H1 (cell line): Measurements from ENCODE around the gene PLPPR2. TPM values are rescaled to one million over a fixed set of nuclear protein-coding genes. Genes with fewer than 3 reads are reported as not detected.

ENCODE experiments used
- CTCF ChIA-PET: fragments of 300-600 bp; sonication (Branson Sonifier 250); formaldehyde crosslinking; loops from one replicate; lab custom pipeline; 2021; ENCODE audit not compliant: partially characterized antibody; lab: Charles Lee
- POLR2A ChIA-PET: fragments of 300-600 bp; sonication (Branson Sonifier 250); formaldehyde crosslinking; loops from one replicate; lab custom pipeline; 2021; ENCODE audit warnings: inconsistent platforms; ENCODE audit not compliant: partially characterized antibody; lab: Charles Lee
- DNase-seq, 2 experiments: peaks; one replicate each; pipeline versions ENCODE4 v3.0.0 to v3.0.0-alpha.2; 2010 to 2022; ENCODE audit warnings: low spot score in 2 of 2, low read depth in 1 of 2, mixed read lengths in 1 of 2
- FAIRE-seq: peaks from 2 replicates; lab custom pipeline; 2011; peaks lifted over from hg19 to GRCh38; lab: Jason Lieb, UNC
- H2AFZ ChIP-seq: 2 replicates; pipeline ENCODE4 v1.8.1; 2012; ENCODE audit warnings: low read length, inconsistent platforms
- H2AK5ac ChIP-seq: 2 replicates; pipeline ENCODE4 v1.6.1; 2013; ENCODE audit warnings: low read depth, low read length
- H2BK120ac ChIP-seq: replicated peaks from 2 replicates; pipeline ENCODE3; 2013; ENCODE audit warnings: low read depth, low read length, inconsistent platforms
- H2BK12ac ChIP-seq: 2 replicates; pipeline ENCODE4 v1.6.1; 2013; ENCODE audit warnings: low read depth, low read length
- H2BK15ac ChIP-seq: 2 replicates; pipeline ENCODE4 v1.6.1; 2013; ENCODE audit warnings: low read length
- H2BK20ac ChIP-seq: 2 replicates; pipeline ENCODE4 v1.6.1; 2013; ENCODE audit warnings: low read length
- H2BK5ac ChIP-seq: 2 replicates; pipeline ENCODE4 v1.6.1; 2013; ENCODE audit warnings: low read depth, low read length
- H3K14ac ChIP-seq: 2 replicates; pipeline ENCODE4 v1.6.1; 2013; ENCODE audit warnings: inconsistent platforms; ENCODE audit not compliant: insufficient read length
- H3K18ac ChIP-seq: 2 replicates; pipeline ENCODE4 v1.6.1; 2013; ENCODE audit warnings: low read length; ENCODE audit errors: extremely low read depth
- H3K23ac ChIP-seq: 2 replicates; pipeline ENCODE4 v1.6.1; 2013; ENCODE audit warnings: inconsistent platforms; ENCODE audit not compliant: insufficient read length
- H3K23me2 ChIP-seq: 2 replicates; pipeline ENCODE4 v1.6.1; 2013; ENCODE audit warnings: low read depth, low read length
- H3K27ac ChIP-seq: 2 replicates; pipeline ENCODE4 v1.6.1; 2011; ENCODE audit warnings: low read depth, low read length, inconsistent platforms
- H3K27me3 ChIP-seq, 4 experiments: replicated peaks in 1 of 4; 1 replicate in 1 of 4; 2 replicates in 3 of 4; pipeline versions ENCODE4 v1.6.1 to v1.8.1; 2011 to 2013; ENCODE audit warnings: low read length in 3 of 4, mild to moderate bottlenecking in 3 of 4, inconsistent platforms in 2 of 4, mixed read lengths in 2 of 4, moderate library complexity in 1 of 4; ENCODE audit not compliant: control insufficient read depth in 3 of 4, insufficient read depth in 3 of 4; ENCODE audit errors: extremely low read depth in 1 of 4
- H3K36me3 ChIP-seq, 4 experiments: 2 replicates each; pipeline versions ENCODE4 v1.6.1 to v1.8.1; 2011 to 2013; ENCODE audit warnings: mild to moderate bottlenecking in 4 of 4, low read length in 3 of 4, moderate library complexity in 2 of 4, control low read depth in 1 of 4, inconsistent platforms in 1 of 4; ENCODE audit not compliant: insufficient read depth in 4 of 4, control insufficient read depth in 2 of 4
- H3K4ac ChIP-seq: replicated peaks from 2 replicates; pipeline ENCODE3; 2013; ENCODE audit warnings: low read length, low read depth, mixed read lengths, inconsistent platforms; ENCODE audit not compliant: insufficient read length
- H3K4me1 ChIP-seq, 4 experiments: replicated peaks in 1 of 4; 1 replicate in 1 of 4; 2 replicates in 3 of 4; pipeline versions ENCODE4 v1.6.1 to v1.8.1; 2011 to 2013; ENCODE audit warnings: low read length in 3 of 4, inconsistent platforms in 2 of 4, mixed read lengths in 1 of 4; ENCODE audit not compliant: insufficient read depth in 4 of 4, control insufficient read depth in 3 of 4
- H3K4me2 ChIP-seq, 2 experiments: 2 replicates each; pipeline versions ENCODE4 v1.6.1 to v1.8.1; 2011 to 2013; ENCODE audit warnings: low read depth in 2 of 2, low read length in 2 of 2, control low read depth in 1 of 2, inconsistent platforms in 1 of 2, mild to moderate bottlenecking in 1 of 2; ENCODE audit not compliant: insufficient read depth in 1 of 2
- H3K4me3 ChIP-seq, 4 experiments: fragments of 200-600, 300-600 bp in 1 of 4; sonication (generic), shearing (Covaris generic), sonication (Bioruptor Twin) in 1 of 4; 2 replicates each; pipeline versions ENCODE4 v1.5.1 to v1.8.1; 2011 to 2016; ENCODE audit warnings: low read length in 4 of 4, low read depth in 3 of 4, control low read depth in 2 of 4, inconsistent platforms in 2 of 4, mild to moderate bottlenecking in 2 of 4, mixed read lengths in 1 of 4, moderate library complexity in 1 of 4; ENCODE audit not compliant: insufficient read depth in 2 of 4; ENCODE audit errors: extremely low read depth in 1 of 4
- H3K56ac ChIP-seq: replicated peaks from 2 replicates; pipeline ENCODE3; 2013; ENCODE audit warnings: low read depth, mild to moderate bottlenecking, mixed read lengths, low read length, inconsistent platforms; ENCODE audit not compliant: insufficient read length
- H3K79me1 ChIP-seq: 2 replicates; pipeline ENCODE4 v1.6.1; 2013; ENCODE audit warnings: low read depth, low read length, control low read depth
- H3K79me2 ChIP-seq, 2 experiments: 2 replicates each; pipeline versions ENCODE4 v1.6.1 to v1.8.1; 2012 to 2013; ENCODE audit warnings: low read length in 2 of 2, mild to moderate bottlenecking in 2 of 2, inconsistent platforms in 1 of 2; ENCODE audit not compliant: insufficient read depth in 2 of 2, control insufficient read depth in 1 of 2
- H3K9ac ChIP-seq, 4 experiments: replicated peaks in 1 of 4; 1 replicate in 1 of 4; 2 replicates in 3 of 4; pipeline versions ENCODE4 v1.6.1 to v1.8.1; 2011 to 2013; ENCODE audit warnings: low read depth in 3 of 4, low read length in 3 of 4, control low read depth in 2 of 4, mild to moderate bottlenecking in 2 of 4, moderate library complexity in 2 of 4, inconsistent platforms in 1 of 4; ENCODE audit errors: extremely low read depth in 1 of 4
- H3K9me3 ChIP-seq, 2 experiments: 2 replicates each; pipeline versions ENCODE4 v1.6.1 to v1.8.1; 2012 to 2013; ENCODE audit warnings: mild to moderate bottlenecking in 2 of 2, moderate library complexity in 2 of 2, control low read depth in 1 of 2, inconsistent platforms in 1 of 2, low read depth in 1 of 2, low read length in 1 of 2, mixed read lengths in 1 of 2; ENCODE audit not compliant: insufficient read depth in 2 of 2
- H4K20me1 ChIP-seq, 2 experiments: replicated peaks in 1 of 2; 2 replicates each; pipeline versions ENCODE3 to v1.8.1; 2011 to 2013; ENCODE audit warnings: inconsistent platforms in 2 of 2, low read length in 2 of 2, mild to moderate bottlenecking in 1 of 2; ENCODE audit not compliant: insufficient read depth in 2 of 2, control insufficient read depth in 1 of 2
- H4K5ac ChIP-seq: 2 replicates; pipeline ENCODE4 v1.6.1; 2013; ENCODE audit warnings: low read length, low read depth, mixed read lengths, inconsistent platforms; ENCODE audit not compliant: insufficient read length
- H4K8ac ChIP-seq: 2 replicates; pipeline ENCODE4 v1.8.0; 2013; ENCODE audit warnings: mild to moderate bottlenecking, moderate library complexity, low read length, inconsistent platforms; ENCODE audit not compliant: insufficient read depth; ENCODE audit errors: extremely low read depth
- H4K91ac ChIP-seq: replicated peaks from 2 replicates; pipeline ENCODE3; 2013; ENCODE audit warnings: low read length, mixed read lengths, inconsistent platforms; ENCODE audit not compliant: insufficient read length
- CTBP2 ChIP-seq: IDR thresholded peaks from 2 replicates; pipeline ENCODE4 v1.7.0; 2011; ENCODE audit warnings: borderline replicate concordance, mild to moderate bottlenecking, moderate library complexity, mixed read lengths, low read length; ENCODE audit not compliant: insufficient read depth, insufficient read length
- EP300 ChIP-seq, 2 experiments: IDR thresholded peaks; 1 replicate in 1 of 2; 2 replicates in 1 of 2; pipeline ENCODE4 v1.6.1; 2011 to 2012; ENCODE audit warnings: low read depth in 2 of 2, low read length in 2 of 2, mild to moderate bottlenecking in 2 of 2, borderline replicate concordance in 1 of 2, inconsistent platforms in 1 of 2, moderate library complexity in 1 of 2
- KDM1A ChIP-seq: fragments of 200-600, 300-600 bp; sonication (generic); IDR thresholded peaks from 2 replicates; pipeline ENCODE4 v1.7.1; 2016; ENCODE audit warnings: mild to moderate bottlenecking, low read length, borderline replicate concordance
- SAP30 ChIP-seq: fragments of 300-600 bp; sonication (generic); IDR thresholded peaks from 2 replicates; pipeline ENCODE4 v1.7.1; 2012; ENCODE audit warnings: low read length, moderate library complexity, mild to moderate bottlenecking, inconsistent platforms; ENCODE audit not compliant: insufficient read depth, insufficient replicate concordance
- SP4 ChIP-seq: IDR thresholded peaks from 2 replicates; pipeline ENCODE4 v1.6.1; 2012; ENCODE audit warnings: low read length, inconsistent platforms
- SRF ChIP-seq: IDR thresholded peaks from 2 replicates; pipeline ENCODE4 v1.6.1; 2011; ENCODE audit warnings: mild to moderate bottlenecking, low read depth, low read length, moderate library complexity
- TAF1 ChIP-seq: IDR thresholded peaks from 2 replicates; pipeline ENCODE4 v1.6.1; 2011; ENCODE audit warnings: mild to moderate bottlenecking, low read depth, low read length
- USF2 ChIP-seq: IDR thresholded peaks from 2 replicates; pipeline ENCODE4 v1.6.1; 2011; ENCODE audit warnings: low read length, improper control_type of control experiment
- WGBS, 2 experiments: shearing (Covaris generic) in 1 of 2; methylation state at CpG; one replicate each; pipeline versions ENCODE4 v1.1.6 to v1.1.7; 2013 to 2015; ENCODE audit warnings: low lambda C conversion rate in 2 of 2, mixed read lengths in 2 of 2, inconsistent platforms in 1 of 2, low coverage in 1 of 2, missing lambda C conversion rate in 1 of 2; ENCODE audit not compliant: insufficient replicate concordance in 2 of 2, insufficient coverage in 1 of 2, insufficient read length in 1 of 2; ENCODE audit errors: extremely low coverage in 1 of 2, missing lambda C conversion rate in 1 of 2; 5-methylcytosine and 5-hydroxymethylcytosine counted together
- polyA plus RNA-seq, 7 experiments: library from polyadenylated mRNA; depleted of rRNA in 3 of 7; stranded (reverse) in 5 of 7; unstranded in 2 of 7; fragments of >200 nt in 5 of 7; fragments of 200-250 nt in 2 of 7; gene quantifications; 1 replicate in 5 of 7; 2 replicates in 1 of 7; 4 replicates in 1 of 7; pipeline versions ENCODE4 v1.2.1 to v1.2.3, GENCODE V29; 2011 to 2013; ENCODE audit warnings: missing spikeins in 2 of 7, mixed read lengths in 2 of 7
- total RNA-seq: library from RNA; stranded (reverse); fragmentation: NEBNext Ultra II Directional; extraction: Animal tissue kit (Norgen Biotek cat#: 25700); gene quantifications from 2 replicates; pipeline ENCODE4 v1.2.1, GENCODE V29; 2021

The PLPPR2 gene
- total and polyA plus RNA-seq, 2 of the 8 experiments (the other 6 are each of a cell fraction or from before 2014, with no cell fraction given): 7.2 to 11.7 TPM

GRCh38 chr19:11387162-11388034 is 32.2 kb downstream of the PLPPR2 start:
- Histone ChIP-seq H3K4me1 (peaks cover 0 to 3% (median 0%) of the 10 kb centered on the region in 4 experiments; a peak in 2 of 7 replicates), H2BK15ac (no peak overlapping the region), H2BK120ac (no peak overlapping the region), H3K56ac (no peak overlapping the region), H3K27me3 (no peaks in the 10 kb centered on the region), H2BK5ac (no peak overlapping the region), H4K5ac (no peak overlapping the region), H3K79me2 (no peaks in the 10 kb centered on the region), H3K14ac (no peak overlapping the region), H2BK12ac (no peak overlapping the region), H3K23ac (no peak overlapping the region), H3K9me3 (peaks cover 0 to 3% of the 10 kb centered on the region in 2 experiments; a peak in 2 of 4 replicates), H4K20me1 (no peaks in the 10 kb centered on the region), H3K4me3 (no peak overlapping the region), H3K9ac (no peak overlapping the region), H3K23me2 (peaks cover 7% of the 10 kb centered on the region; the same call in 1 of the 2 replicates), H3K36me3 (no peaks in the 10 kb centered on the region), H3K27ac (no peak overlapping the region), H3K4ac (no peak overlapping the region), H2BK20ac (no peak overlapping the region), H3K79me1 (no peaks in the 10 kb centered on the region), H4K8ac (no peak overlapping the region), H4K91ac (no peak overlapping the region), H2AFZ (no peak overlapping the region), H3K4me2 (no peak overlapping the region), H3K18ac (no peak overlapping the region), H2AK5ac (no peak overlapping the region)
- FAIRE-seq: no peak
- DNase-seq: no peak
- ChIA-PET POLR2A (interaction anchor here (0.9 to 2.9 kb wide), 7 partner anchors 9 to 32 kb away, joined by 3 to 10 read pairs (median 4); partner anchors contain the start of genes RGL3 and SWSAP1), CTCF (interaction anchor here (0.6 to 16.8 kb wide), 8 partner anchors 9 to 743 kb away, joined by 3 to 197 read pairs (median 4); partner anchors contain the start of genes CCDC159, ODAD3, PRKCSH and RGL3)
- 91% methylated on average over 19 of the region's 19 CpGs; no CpG with 5 or more reads in 1 of the 2 experiments for WGBS, 2 experiments
- TF ChIP-seq SRF (no peak), TAF1 (no peak), CTBP2 (no peak), KDM1A (no peak), USF2 (no peak), SP4 (no peak), EP300 (IDR thresholded peaks at IDR 0.05; ENCODE audit: borderline replicate concordance in 1 of 2, low read depth in 2 of 2, low read length in 2 of 2) (no peak), SAP30 (no peak)
